Measurements from ENCODE around the gene TXNDC2. TPM values are rescaled to one million over a fixed set of nuclear protein-coding genes. Genes with fewer than 3 reads are reported as not detected.
A peak's percentile ranks its signal among the peaks of the same experiment; 100 is the strongest.
"Not testable (repeated sequence)": the region's sequence is repeated elsewhere in the genome, so short reads cannot be mapped to it uniquely, and the experiment has no call there.

Gene TXNDC2
- total RNA-seq, 1 donor from 2014 or later: under 0.01 TPM

GRCh38 chr18:9884090-9884489 lies 1.7 kb upstream of the TXNDC2 start:
- DNase-seq (ENCODE audit: low read depth in 2 of 2): no peak

DNA sequence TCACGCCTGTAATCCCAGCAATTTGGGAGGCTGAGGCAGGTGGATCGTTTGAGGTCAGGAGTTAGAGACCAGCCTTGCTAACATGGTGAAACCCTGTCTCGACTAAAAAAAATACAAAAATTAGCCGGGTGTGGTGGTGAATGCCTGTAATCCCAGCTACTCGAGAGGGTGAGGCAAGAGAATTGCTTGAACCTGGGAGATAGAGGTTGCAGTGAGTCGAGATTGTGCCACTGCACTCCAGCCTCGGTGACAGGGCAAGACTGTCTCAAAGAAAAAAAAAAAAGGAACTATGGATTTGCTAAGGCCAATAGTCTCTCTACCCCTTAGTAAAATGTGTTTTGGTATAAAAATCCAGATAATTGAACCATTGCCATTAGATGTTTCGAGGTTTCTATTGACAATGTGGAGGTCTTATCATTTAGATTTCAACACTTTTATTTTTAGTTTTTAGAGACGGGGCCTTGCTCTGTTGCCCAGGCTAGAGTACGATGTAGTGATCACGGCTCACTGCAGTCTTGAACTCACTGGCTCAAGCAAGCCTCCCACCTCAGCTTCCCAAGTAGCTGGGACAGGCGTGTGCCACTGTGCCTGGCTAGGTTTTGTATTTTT lies 1.1 kb upstream of the TXNDC2 start:
- DNase-seq (ENCODE audit: low read depth in 2 of 2): no peak

DNA sequence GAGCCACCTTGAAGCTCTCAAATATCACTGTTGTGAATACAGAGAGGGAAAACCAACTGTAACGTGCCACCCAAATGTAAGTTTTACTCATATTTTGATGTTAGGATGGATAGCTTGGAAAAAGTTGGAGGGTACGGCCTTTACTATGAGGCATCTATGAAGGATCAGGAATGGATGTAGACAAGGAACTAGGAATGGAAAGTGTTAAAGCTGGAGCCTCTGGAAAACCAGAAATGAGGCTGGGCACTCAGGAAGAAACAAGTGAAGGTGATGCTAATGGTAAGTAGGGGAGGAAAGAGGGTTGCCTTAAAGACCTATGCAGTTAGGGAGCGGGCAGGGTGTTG lies 204 bp downstream of the TXNDC2 start:
- DNase-seq (ENCODE audit: low read depth in 2 of 2): no peak

GRCh38 chr18:9887992-9888391 lies 2.2 kb downstream of the TXNDC2 start:
- no peak for DNase-seq (ENCODE audit: low read depth in 2 of 2)

- no peak for DNase-seq (ENCODE audit: low read depth in 2 of 2)
Observed at GRCh38 chr18:9890196-9890595, 4.4 kb downstream of the TXNDC2 start.

- DNase-seq (ENCODE audit: low read depth in 2 of 2): no peak
Observed at GRCh38 chr18:9890957-9891356, 5.2 kb downstream of the TXNDC2 start.

- DNase-seq (ENCODE audit: low read depth in 2 of 2): not testable (repeated sequence)
Observed at GRCh38 chr18:9891515-9891914, 5.7 kb downstream of the TXNDC2 start.

DNA sequence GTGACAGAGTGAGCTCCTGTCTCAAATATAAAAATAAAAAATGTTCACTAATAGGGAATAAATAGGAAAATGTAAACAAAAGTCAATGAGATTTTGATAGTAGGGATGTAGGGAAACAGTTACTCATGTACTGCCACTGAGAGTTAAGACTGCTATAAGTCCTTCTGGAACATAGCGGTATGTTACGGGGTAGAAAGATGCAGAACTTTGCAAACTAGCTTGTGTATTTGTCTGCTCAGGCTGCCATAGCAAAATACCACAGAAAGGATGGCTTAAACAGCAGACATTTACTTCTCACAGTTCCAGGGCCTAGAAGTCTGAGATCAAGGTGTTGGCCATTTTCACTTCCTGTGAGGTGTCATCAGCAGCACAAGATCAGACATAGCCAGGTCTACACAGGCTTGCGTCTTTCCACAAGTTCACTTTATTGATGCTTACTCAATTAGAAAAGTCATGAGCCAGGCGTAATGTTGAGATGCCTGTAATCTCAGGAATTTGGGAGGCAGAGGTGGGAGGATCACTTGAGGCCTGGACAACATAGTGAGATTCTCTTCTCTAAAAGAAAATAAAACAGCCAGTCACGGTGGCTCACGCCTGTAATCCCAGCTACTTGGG lies 8.8 kb downstream of the TXNDC2 start:
- DNase-seq (ENCODE audit: low read depth in 2 of 2): no peak

GRCh38 chr18:9897129-9897528 lies 11.4 kb downstream of the TXNDC2 start:
- no peak for DNase-seq (ENCODE audit: low read depth in 2 of 2)

DNA sequence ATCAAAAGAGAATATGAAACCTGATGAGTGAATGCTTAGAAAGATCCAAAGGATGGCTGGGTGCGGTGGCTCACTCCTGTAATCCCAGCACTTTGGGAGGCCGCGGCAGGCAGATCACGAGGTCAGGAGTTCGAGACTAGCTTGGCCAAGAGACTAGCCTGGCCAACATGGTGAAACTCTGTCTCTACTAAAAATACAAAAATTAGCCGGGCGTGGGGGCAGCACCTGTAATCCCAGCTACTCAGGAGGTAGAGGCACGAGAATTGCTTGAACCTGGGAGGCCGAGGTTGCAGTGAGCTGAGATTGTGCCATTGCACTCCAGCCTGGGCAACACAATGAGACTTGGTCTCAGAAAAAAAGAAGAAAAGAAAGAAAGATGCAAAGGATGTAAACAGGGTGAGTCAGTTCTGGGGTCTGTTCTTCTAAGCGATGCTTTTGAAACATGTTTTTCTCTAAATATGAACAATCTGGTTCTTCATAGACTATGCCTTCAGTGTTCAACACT lies 12.1 kb downstream of the TXNDC2 start:
- DNase-seq (ENCODE audit: low read depth in 2 of 2): not testable (repeated sequence)

DNA sequence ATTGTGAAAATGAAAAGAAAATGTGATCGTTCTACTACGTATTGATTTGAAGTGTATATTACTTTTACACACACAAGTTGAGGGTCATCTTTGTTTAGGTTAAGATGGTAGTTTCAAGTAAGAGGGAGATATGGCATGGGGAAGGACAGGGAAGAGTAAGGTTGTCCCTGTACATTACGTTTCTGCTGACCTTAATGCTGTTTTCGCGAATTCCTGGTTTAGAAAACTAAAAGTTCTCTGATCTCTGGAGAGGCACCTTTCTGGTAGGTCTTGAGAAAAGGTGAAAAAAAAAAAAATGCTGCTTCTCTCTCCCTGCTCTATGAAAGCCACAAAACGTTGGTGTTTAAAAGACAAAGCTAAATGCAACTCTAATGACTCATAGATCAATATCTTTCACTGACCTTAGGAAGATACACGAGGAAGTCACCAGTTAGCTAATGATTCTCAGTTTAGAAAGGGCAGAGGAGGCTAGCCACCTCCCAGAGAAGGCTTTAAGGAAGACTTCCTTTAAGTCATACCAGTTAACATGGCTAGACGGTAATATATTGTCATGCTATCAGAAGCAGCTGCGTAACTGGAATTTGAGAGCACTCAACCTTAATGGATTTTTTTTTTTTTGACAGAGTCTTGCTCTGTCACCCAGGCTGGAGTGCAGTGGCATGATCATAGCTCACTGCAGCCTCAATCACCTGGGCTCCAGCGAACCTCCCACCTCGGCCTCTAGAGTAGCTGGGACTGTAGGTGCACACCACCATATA lies 13.2 kb downstream of the TXNDC2 start:
- peak in 1 of 2 donors; percentile 69 for DNase-seq (ENCODE audit: low read depth in 2 of 2)

GRCh38 chr18:9899550-9899930 lies 13.8 kb downstream of the TXNDC2 start:
- not testable (repeated sequence) for DNase-seq (ENCODE audit: low read depth in 2 of 2)

GRCh38 chr18:9900699-9901098 lies 14.9 kb downstream of the TXNDC2 start:
- no peak for DNase-seq (ENCODE audit: low read depth in 2 of 2)

GRCh38 chr18:9901377-9901776 lies 15.6 kb downstream of the TXNDC2 start:
- DNase-seq (ENCODE audit: low read depth in 2 of 2): no peak

- DNase-seq (ENCODE audit: low read depth in 2 of 2): not testable (repeated sequence)
Observed at GRCh38 chr18:9902264-9902663, 16.5 kb downstream of the TXNDC2 start.

GRCh38 chr18:9902832-9903231 lies 17.1 kb downstream of the TXNDC2 start:
- no peak for DNase-seq (ENCODE audit: low read depth in 2 of 2)

DNA sequence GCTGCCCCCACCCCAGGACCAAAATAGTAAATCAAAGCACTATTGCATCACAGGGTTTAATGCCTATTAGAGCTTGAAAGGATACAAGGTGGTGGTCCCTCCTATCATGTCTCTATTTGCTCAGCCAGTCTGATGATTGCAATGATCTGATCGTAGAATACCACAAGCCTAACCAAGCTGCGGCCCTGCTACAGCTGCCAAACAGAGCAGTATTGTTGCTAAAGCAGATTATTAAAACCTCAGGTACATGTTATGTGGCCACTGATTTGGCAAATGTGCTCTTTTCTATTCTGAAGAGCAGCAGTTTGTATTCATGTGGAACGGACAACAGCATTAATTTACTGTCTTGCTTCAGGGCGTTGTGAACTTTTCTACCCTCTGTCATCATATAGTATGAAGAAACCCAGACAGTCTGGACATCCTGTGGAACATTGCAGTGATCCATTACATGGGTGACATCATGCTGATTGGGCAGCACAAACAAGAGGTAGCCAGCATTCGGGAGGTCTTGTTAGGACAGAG lies 19.7 kb downstream of the TXNDC2 start:
- DNase-seq (ENCODE audit: low read depth in 2 of 2): peak in 1 of 2 donors; percentile 13

DNA sequence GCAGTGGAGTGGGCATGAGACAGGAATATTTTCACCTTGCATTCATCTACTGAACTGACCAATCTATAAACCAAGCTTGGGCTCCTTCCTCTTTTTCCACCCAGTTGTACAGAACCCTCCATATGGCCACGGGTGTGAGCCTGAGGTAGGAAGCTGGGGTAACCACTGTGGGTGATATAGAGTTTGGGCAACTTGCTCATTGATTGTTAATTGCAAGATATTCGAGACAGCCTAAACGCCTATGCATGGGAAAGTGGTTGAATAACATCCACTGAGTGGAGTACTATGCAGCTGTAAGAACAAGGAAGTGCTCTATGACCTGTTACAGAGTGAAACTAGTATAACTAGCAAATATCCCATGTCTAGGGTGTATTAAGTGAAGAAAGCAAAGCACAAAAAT lies 20.7 kb downstream of the TXNDC2 start:
- DNase-seq (ENCODE audit: low read depth in 2 of 2): no peak

DNA sequence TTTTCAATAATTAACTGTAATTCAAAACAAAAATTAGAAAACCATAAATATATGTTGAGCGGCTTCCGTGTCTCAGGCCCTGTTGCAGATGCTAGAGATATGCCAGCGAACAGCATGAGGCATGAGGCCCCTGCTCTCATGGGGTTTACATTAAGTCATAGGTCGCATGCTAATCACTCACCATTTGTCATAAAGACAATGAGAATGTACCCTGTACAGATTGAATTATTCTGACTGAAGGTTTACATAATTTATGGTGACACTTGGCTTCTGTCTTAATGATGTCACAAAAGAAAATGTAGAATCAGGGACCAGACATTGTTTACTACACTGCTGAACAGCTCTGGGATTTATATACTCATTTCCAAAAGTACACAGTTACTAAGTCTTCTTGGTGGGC lies 22.1 kb downstream of the TXNDC2 start:
- no peak for DNase-seq (ENCODE audit: low read depth in 2 of 2)

GRCh38 chr18:9910071-9910470 lies 24.3 kb downstream of the TXNDC2 start:
- no peak for DNase-seq (ENCODE audit: low read depth in 2 of 2)

DNA sequence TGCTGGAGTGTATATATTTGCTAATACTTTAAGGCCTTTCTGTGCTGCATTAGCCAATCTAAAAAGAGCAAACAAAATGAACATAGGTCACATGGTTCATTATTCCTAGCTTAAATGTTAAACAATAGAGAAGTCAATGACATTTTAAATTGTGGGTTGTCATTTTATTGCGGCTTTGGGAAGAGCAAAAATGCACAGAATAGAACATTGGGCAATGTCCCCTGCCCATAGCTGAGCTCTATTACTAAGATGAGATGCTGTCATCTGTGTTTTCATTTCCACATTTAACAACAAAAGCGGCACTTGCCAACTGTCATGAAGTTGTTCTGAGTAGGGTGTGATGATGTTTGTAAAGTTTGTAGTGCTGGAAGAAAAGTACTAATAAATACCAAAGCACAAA lies 24.9 kb downstream of the TXNDC2 start:
- no peak for DNase-seq (ENCODE audit: low read depth in 2 of 2)

DNA sequence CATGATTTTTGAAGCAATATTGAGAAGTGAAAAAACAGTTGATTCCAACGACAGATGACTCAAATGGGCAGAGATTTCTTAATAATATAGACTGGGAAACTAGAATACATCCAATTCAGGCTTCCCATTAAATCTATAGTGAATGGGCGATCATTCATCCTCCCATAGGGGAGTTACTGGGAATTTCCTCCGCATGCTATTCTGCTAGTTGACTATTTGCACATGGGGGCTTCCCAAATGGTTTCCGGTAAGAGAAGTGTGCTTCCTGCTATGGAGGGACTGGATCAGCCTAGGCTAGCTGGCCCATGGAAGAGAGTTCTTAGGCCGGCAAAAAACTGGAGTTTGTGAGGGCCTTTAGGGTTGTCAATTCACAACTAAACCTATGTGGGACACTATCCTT lies 25.5 kb downstream of the TXNDC2 start:
- DNase-seq (ENCODE audit: low read depth in 2 of 2): no peak

GRCh38 chr18:9912285-9912684 lies 26.5 kb downstream of the TXNDC2 start:
- not testable (repeated sequence) for DNase-seq (ENCODE audit: low read depth in 2 of 2)
